IPS-20b (cell line): Measurements from ENCODE around the gene MPC1L.
A peak's percentile ranks its signal among the peaks of the same experiment; 100 is the strongest.
"Not testable (repeated sequence)": the region's sequence is repeated elsewhere in the genome, so short reads cannot be mapped to it uniquely, and the experiment has no call there.

Experiments used
- H3K27ac ChIP-seq: one replicate; pipeline ENCODE4 v1.5.1; 2013; ENCODE audit warnings: low read length
- H3K27me3 ChIP-seq: 2 replicates; pipeline ENCODE4 v1.6.1; 2013; ENCODE audit warnings: mild to moderate bottlenecking, low read length, inconsistent platforms; ENCODE audit not compliant: insufficient read depth
- H3K36me3 ChIP-seq: 2 replicates; pipeline ENCODE4 v1.6.1; 2013; ENCODE audit warnings: low read depth, mild to moderate bottlenecking, inconsistent platforms, low read length, moderate library complexity; ENCODE audit not compliant: insufficient read depth
- H3K4me1 ChIP-seq: 2 replicates; pipeline ENCODE4 v1.6.1; 2013; ENCODE audit warnings: mild to moderate bottlenecking, control low read depth, inconsistent platforms, low read length, moderate library complexity; ENCODE audit not compliant: insufficient read depth
- H3K4me3 ChIP-seq: 2 replicates; pipeline ENCODE4 v1.5.1; 2013; ENCODE audit warnings: mild to moderate bottlenecking, low read length, inconsistent platforms
- H3K9ac ChIP-seq: 2 replicates; pipeline ENCODE4 v1.6.1; 2013; ENCODE audit warnings: low read depth, mild to moderate bottlenecking, inconsistent platforms, low read length, moderate library complexity
- H3K9me3 ChIP-seq: 2 replicates; pipeline ENCODE4 v1.6.1; 2013; ENCODE audit warnings: mild to moderate bottlenecking, low read depth, low read length, inconsistent platforms; ENCODE audit not compliant: insufficient read depth

Gene MPC1L

DNA sequence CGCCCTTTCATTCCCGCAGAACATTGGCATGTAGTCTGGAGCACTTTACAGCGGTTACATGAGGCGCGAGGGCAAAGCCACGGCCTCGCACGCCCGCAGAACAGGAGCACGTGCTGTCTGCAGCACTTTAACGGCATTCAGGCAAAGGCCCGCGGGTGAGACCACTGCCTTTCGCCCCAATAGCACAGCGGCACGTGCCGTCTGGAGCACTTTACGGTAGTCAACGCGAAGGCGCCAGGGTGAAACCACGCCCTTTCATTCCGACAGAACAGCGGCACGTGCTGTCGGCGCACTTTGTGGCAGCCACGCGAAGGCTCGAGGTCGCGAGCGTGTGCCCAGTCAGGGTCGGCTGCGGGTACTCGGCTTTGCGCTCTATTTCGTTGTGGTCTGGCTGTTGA, at the start of gene MPC1L:
Gene MPC1L (plus strand): TSS at position 290 of the 398 bp plus-strand sequence. CDS start 138 bp downstream, outside the sequence.
- Histone ChIP-seq H3K27me3 (no peaks in the 10 kb centered on the region), H3K9ac (no peak within 1 kb of the TSS), H3K36me3 (peaks cover 6% of the 10 kb centered on the region; the same call in 1 of the 2 replicates), H3K4me3 (no peak within 1 kb of the TSS), H3K27ac (no peak within 1 kb of the TSS), H3K4me1 (no peaks in the 10 kb centered on the region), H3K9me3 (no peaks in the 10 kb centered on the region)

- Histone ChIP-seq H3K9me3 (no peaks in the 10 kb centered on the region), H3K4me3 (no peak overlapping the region), H3K9ac (no peak overlapping the region), H3K4me1 (no peaks in the 10 kb centered on the region), H3K36me3 (no peaks in the 10 kb centered on the region), H3K27me3 (no peaks in the 10 kb centered on the region), H3K27ac (no peak overlapping the region)
Measured at GRCh38 chrX:40573763-40574162, 49.5 kb upstream of the MPC1L start.

- H3K27me3 ChIP-seq, H3K27ac ChIP-seq, H3K4me1 ChIP-seq, H3K9me3 ChIP-seq, H3K4me3 ChIP-seq, H3K36me3 ChIP-seq, H3K9ac ChIP-seq: not testable (repeated sequence)
Measured at GRCh38 chrX:40575411-40575810, 47.8 kb upstream of the MPC1L start.

DNA sequence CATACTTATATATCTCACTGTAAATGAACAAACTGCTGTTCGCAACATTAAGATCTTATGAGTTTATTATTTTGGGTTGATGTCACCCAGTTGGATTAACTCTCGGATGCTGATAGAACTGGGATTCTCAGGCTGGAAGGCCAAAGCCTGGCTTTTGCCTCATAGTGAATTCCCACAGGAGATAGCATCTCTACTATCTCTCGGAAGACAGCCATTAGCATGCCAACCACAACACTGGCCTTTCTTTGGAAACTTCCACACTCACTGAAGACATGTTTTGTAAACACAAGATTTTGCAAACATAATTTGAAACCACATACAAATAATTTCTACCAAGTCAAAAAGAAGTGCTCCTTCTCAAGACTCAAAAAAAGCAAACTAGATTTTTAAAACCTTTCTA, 46.9 kb upstream of the MPC1L start:
- H3K4me1 ChIP-seq = no peaks in the 10 kb centered on the region
- no peaks in the 10 kb centered on the region for H3K27me3 ChIP-seq
- no peaks in the 10 kb centered on the region for H3K36me3 ChIP-seq
- no peak overlapping the region for H3K9ac ChIP-seq
- no peak overlapping the region for H3K4me3 ChIP-seq
- H3K9me3 ChIP-seq = no peaks in the 10 kb centered on the region
- H3K27ac ChIP-seq = no peak overlapping the region

DNA sequence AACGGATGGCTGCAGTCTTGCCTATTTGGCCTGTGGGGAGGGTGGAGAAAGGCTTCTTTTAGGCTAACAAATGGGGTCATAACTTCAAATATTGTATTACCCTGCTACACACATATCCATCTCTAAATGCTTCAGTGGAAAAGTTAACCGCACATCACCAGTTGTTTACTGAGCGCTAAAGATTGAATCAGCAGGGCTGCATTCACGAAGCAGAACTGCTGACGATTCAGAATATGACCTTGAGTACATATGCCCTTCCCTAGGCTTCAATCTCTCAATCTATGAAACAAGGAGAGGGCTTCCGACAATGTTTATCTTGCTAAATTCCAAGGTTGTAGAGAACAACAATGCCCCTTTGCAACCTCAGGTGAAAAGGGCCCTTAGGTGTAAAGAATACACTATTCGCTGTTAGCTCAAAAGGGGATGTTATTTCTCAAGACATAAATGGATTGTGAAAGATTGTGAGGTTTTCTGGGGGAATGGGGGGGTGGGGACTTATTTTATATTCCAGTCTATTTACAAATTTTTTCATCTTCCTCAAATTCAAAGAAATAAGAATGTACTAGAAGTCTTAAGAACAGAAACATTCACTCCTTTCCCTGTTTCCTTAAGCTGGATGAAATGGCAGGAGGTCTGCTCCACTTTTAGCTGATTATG, 45.1 kb upstream of the MPC1L start:
- Histone ChIP-seq H3K9me3 (no peaks in the 10 kb centered on the region), H3K27ac (no peak overlapping the region), H3K27me3 (no peaks in the 10 kb centered on the region), H3K9ac (no peak overlapping the region), H3K4me3 (no peak overlapping the region), H3K4me1 (no peaks in the 10 kb centered on the region), H3K36me3 (no peaks in the 10 kb centered on the region)

- Histone ChIP-seq H3K4me1 (no peaks in the 10 kb centered on the region), H3K9me3 (no peaks in the 10 kb centered on the region), H3K27me3 (no peaks in the 10 kb centered on the region), H3K27ac (no peak overlapping the region), H3K36me3 (no peaks in the 10 kb centered on the region), H3K9ac (no peak overlapping the region), H3K4me3 (no peak overlapping the region)
Measured at GRCh38 chrX:40579141-40579540, 44.1 kb upstream of the MPC1L start.

GRCh38 chrX:40579900-40580536, 43.2 kb upstream of the MPC1L start:
- Histone ChIP-seq H3K27me3 (no peaks in the 10 kb centered on the region), H3K36me3 (no peaks in the 10 kb centered on the region), H3K9ac (peak overlapping the region; percentile 69; the same call in 1 of the 2 replicates), H3K27ac (no peak overlapping the region), H3K4me3 (peak overlapping the region; percentile 89), H3K9me3 (no peaks in the 10 kb centered on the region), H3K4me1 (no peaks in the 10 kb centered on the region)

GRCh38 chrX:40580537-40581335, 42.5 kb upstream of the MPC1L start, which contains the start of gene ATP6AP2:
Gene ATP6AP2 (plus strand): TSS chrX:40580970. CDS start chrX:40581066, 96 bp downstream.
- no peaks in the 10 kb centered on the region for H3K9me3 ChIP-seq
- peak within 1 kb of the TSS; percentile 89 for H3K4me3 ChIP-seq
- no peaks in the 10 kb centered on the region for H3K36me3 ChIP-seq
- H3K27ac ChIP-seq = no peak within 1 kb of the TSS
- H3K9ac ChIP-seq = peak within 1 kb of the TSS; percentile 69; the same call in 1 of the 2 replicates
- H3K4me1 ChIP-seq = no peaks in the 10 kb centered on the region
- H3K27me3 ChIP-seq = no peaks in the 10 kb centered on the region

DNA sequence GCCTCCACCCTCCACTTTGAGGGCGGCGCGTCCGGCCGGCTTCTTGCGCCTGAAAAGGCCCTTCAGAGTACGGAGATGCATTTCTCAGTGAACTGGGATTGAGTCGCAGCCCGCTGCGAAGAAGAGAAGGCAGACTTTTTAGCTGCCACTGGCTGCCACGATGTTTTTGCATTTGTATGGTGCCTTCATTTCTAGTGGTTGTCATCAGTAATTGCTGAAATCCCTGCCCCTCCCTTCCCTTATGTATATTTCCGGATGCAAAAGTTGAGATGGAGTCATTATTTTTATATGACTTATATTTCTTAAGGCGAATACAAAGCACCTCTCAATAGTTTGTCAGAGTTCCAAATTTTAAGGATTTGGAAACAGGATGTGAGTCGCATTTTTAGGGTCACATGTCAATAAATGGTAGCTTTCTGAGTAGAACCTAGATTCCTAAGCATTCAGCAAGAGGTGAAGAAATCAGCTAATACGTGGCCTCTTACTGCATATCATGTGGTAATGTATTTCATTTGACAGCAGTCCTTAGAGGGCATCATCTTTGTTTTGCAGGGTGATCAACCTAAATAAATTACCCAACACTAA, 41.8 kb upstream of the MPC1L start:
- H3K27ac ChIP-seq = no peak overlapping the region
- H3K4me1 ChIP-seq = no peaks in the 10 kb centered on the region

DNA sequence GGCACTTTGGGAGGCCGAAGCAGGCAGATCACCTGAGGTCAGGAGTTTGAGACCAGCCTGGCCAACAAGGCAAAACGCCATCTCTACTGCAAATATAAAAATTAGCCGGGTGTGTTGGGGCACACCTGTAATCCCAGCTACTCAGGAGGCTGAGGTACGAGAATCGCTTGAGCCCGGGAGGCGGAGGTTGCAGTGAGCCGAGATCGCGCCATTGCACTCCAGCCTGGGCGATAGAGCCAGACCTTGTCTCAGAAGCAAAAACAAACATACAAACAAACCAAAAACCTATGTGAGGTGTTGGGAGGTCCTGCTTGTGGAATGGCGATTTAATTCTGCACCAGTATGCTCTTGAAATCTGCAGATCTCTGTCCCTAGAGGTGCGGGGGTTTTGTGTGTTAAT, 41.0 kb upstream of the MPC1L start:
- not testable (repeated sequence) for H3K4me3 ChIP-seq, H3K9me3 ChIP-seq, H3K27ac ChIP-seq, H3K27me3 ChIP-seq, H3K36me3 ChIP-seq, H3K9ac ChIP-seq, H3K4me1 ChIP-seq

More for the DNA sequence above, 41.8 kb upstream of the MPC1L start:
- Histone ChIP-seq H3K4me3 (peak overlapping the region; percentile 89), H3K27me3 (no peaks in the 10 kb centered on the region), H3K9me3 (no peaks in the 10 kb centered on the region), H3K9ac (peak overlapping the region; percentile 48; the same call in 1 of the 2 replicates), H3K36me3 (no peaks in the 10 kb centered on the region)

- Histone ChIP-seq H3K9ac (no peak overlapping the region), H3K27me3 (no peaks in the 10 kb centered on the region), H3K36me3 (no peaks in the 10 kb centered on the region), H3K9me3 (no peaks in the 10 kb centered on the region), H3K27ac (no peak overlapping the region), H3K4me1 (no peaks in the 10 kb centered on the region), H3K4me3 (no peak overlapping the region)
Measured at GRCh38 chrX:40582811-40583210, 40.4 kb upstream of the MPC1L start.
